Measurements from ENCODE around the gene PPARG.
"Not testable (repeated sequence)": the region's sequence is repeated elsewhere in the genome, so short reads cannot be mapped to it uniquely, and the experiment has no call there.

PPARG gene

DNA sequence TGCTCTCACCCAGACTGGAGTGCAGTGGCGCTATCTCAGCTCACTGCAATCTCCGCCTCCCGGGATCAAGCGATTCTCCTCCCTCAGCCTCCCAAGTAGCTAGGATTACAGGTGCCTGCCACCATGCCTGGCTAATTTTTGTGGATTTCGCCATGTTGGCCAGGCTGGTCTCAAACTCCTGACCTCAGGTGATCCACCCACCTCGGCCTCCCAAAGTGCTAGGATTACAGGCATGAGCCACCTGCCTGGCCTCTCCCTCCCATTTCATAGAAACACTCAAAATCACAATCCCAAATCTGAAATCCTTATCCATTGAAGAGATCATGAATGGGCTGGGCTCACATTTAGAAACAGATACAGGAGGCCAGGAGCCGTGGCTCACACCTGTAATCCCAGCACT is 180.4 kb downstream of the PPARG start:
- H3K27ac Mint-ChIP-seq, DNase-seq, ATAC-seq, H3K4me3 Mint-ChIP-seq, H3K27me3 Mint-ChIP-seq, H3K9me3 Mint-ChIP-seq: not testable (repeated sequence)
- H3K4me1 Mint-ChIP-seq = peaks cover 14% of the 10 kb centered on the region

DNA sequence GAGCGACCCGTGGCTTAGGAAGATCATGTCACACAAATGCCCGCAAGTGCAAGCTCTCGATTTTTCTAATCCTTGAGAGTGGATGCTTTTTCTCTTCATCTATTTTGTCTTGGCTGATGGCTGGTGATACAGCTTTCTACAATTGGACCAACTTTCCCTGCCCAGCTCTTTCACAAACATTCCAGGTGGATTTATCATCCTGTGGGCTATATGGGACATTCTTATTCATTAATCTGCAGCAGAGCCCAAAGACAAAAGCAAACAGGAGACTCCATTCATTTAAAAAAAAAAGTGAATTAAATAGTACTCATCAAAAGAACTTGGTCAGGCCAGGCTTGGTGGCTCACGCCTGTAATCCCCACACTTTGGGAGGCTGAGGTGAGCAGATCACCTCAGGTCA is 181.2 kb downstream of the PPARG start:
- no peak for DNase-seq
- no peak for ATAC-seq
- H3K4me1 Mint-ChIP-seq = peaks cover 14% of the 10 kb centered on the region

DNA sequence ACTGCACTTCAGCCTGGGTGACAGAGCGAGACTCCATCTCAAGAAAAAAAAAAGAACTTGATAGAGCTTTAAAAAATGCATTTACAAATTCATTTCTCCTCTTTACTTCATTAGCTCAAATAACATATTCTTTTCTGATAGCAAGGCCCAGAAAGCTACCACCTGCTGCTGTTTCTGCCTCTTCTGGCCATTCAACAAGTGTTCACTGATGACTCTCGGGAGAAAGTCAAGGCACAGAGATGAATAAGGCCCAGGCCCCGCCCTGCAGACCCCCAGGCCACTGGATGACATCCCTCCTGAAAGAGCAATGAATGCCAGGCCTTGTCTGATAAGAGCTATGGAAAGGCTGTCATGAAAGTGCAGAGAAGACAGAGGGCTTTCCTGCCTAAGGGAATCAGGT is 181.8 kb downstream of the PPARG start:
- Mint-ChIP-seq H3K27me3 (no peaks in the 10 kb centered on the region), H3K9me3 (no peaks in the 10 kb centered on the region), H3K27ac (peak overlapping the region in 1 of 2 donors; percentile 57), H3K4me1 (peaks cover 14% of the 10 kb centered on the region), H3K4me3 (peak overlapping the region in 1 of 2 donors; percentile 6)
- DNase-seq = no peak
- ATAC-seq = no peak

More for the DNA sequence above, 181.2 kb downstream of the PPARG start:
- Mint-ChIP-seq H3K27ac (no peak overlapping the region), H3K9me3 (no peaks in the 10 kb centered on the region), H3K27me3 (no peaks in the 10 kb centered on the region), H3K4me3 (no peak overlapping the region)

DNA sequence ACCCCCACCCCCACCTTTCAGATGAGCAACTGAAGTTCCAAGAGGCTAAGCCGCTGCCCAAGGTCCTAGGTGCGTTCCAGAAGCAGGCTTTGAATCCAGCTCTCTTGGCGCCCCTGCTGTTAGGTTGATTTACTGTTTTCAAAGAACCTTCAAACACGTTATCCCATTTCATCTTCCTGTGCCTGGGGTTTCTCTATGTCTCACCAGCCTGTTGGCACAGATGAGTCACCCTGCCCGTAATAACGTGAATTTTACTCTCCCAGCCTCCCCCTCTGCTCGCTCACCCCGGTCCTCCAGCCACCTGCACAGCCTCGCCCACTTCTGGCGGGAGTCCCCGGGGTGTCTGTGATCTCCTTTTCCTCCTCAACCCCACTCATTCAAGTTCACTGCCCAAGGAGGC is 182.4 kb downstream of the PPARG start:
- peak; percentile 97 for ATAC-seq
- peak; percentile 19 to 67 for DNase-seq
- H3K4me3 Mint-ChIP-seq = peak overlapping the region; percentile 23 to 36

DNA sequence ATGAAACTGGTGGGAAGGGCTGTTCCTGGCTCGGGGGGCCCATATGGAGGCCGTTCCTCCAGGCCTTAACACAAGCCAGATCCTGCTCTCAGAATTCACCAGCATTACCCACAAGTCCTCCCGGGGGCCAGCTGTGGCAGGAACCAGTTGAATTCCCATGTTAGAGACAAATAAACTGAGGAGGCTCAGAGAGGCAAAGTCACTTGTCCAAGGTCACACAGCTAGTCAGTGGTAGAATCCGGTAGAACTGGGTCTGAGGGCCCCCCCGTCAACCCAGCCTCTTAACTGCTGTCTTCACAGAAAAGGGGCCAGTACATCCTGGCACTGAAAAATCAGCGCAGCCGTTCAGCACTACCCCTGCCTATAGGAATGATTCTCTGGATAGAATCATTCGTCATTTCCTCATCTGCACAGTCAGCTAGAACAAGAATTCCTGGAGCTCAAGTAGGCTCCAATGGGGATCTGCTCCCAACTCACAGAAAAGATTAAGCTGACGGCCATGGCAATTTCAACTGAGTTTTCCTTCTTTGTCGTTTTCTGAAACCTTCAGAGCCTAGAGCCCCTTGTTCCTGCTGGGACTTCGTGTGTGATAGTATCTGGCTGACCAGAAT is 183.2 kb downstream of the PPARG start:
- Mint-ChIP-seq H3K27ac (no peak overlapping the region), H3K9me3 (no peaks in the 10 kb centered on the region), H3K4me3 (no peak overlapping the region), H3K27me3 (no peaks in the 10 kb centered on the region), H3K4me1 (peaks cover 14% of the 10 kb centered on the region)
- ATAC-seq = no peak
- DNase-seq = no peak

More for the DNA sequence above, 182.4 kb downstream of the PPARG start:
- peaks cover 14% of the 10 kb centered on the region for H3K4me1 Mint-ChIP-seq
- no peaks in the 10 kb centered on the region for H3K27me3 Mint-ChIP-seq
- no peaks in the 10 kb centered on the region for H3K9me3 Mint-ChIP-seq
- peak overlapping the region in 1 of 2 donors; percentile 61 for H3K27ac Mint-ChIP-seq

DNA sequence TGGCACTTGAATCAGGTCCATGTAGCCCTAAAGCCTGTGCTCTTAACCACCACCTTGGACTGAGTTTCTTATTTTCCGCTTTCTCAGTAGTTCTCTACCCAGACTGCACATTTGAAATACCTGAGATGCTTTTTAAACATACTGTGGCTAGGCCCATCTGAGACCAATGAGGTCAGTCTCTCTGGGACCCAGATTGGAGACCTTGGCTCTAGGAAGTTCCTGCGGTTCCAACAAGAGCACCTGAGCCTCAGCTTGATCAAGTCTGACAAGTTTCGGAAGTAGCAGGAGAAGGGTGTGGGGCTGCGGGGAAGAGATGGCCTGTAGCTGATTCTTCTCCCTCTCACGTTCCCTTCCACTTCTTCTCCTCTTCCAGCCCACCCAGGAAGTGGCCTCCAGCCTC is 183.9 kb downstream of the PPARG start:
- Mint-ChIP-seq H3K27ac (no peak overlapping the region), H3K27me3 (no peaks in the 10 kb centered on the region), H3K9me3 (no peaks in the 10 kb centered on the region), H3K4me1 (peaks cover 14% of the 10 kb centered on the region), H3K4me3 (no peak overlapping the region)
- ATAC-seq = no peak
- no peak for DNase-seq

DNA sequence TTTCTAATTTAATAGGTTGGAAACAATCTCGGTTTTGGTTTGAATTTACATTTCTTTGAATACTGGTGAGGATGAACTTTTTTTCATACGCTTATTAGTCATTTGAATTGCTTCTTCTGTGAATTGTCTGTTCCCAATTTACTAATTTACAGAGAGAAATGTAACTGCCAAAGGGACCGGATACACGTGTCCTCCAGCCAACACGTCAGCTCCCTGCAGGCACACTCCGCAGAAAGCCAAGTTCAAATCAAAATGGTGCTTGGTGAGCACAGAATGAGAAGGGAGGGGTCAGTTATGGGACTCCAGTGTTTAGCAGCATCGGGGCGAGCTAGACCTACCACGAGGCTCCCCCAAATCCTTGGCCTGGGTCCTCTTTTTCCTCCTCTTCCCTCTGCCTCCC is 184.6 kb downstream of the PPARG start:
- ATAC-seq = no peak
- no peak overlapping the region for H3K27ac Mint-ChIP-seq
- H3K9me3 Mint-ChIP-seq = no peaks in the 10 kb centered on the region
- no peaks in the 10 kb centered on the region for H3K27me3 Mint-ChIP-seq
- H3K4me1 Mint-ChIP-seq = peaks cover 14% of the 10 kb centered on the region
- H3K4me3 Mint-ChIP-seq = no peak overlapping the region
- no peak for DNase-seq

DNA sequence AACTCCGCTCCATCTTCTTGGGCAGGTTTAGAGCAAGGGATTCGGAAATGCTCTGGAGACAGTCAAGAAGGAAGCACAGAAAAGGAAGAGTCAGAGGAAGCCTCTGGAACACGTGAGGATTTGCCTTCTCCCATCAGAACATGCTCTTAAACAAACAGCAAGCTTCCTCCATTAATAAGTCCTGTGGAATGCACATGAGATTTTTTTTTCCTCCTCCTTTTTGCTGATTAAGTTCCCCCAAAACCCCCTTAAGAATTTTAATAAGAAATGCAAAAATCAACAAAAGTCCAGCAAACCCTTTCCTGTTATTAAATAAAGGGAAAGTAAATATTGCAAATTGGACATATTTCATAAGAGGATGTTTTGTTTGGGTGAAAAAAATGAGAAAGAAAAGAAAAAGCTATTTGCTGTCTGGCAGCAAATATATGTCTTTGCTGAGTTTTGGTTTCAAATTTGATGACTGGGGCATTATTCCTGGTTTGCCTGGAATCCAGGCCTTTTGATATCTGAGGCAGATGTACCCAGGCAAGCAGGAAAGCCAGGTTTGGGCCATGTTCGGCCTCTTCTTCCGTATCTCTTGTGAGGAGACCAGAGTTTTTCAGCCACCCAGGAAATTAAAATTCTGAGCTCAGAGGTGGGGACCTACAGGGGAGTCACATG is 187.5 kb downstream of the PPARG start:
- no peak for DNase-seq
- no peaks in the 10 kb centered on the region for H3K9me3 Mint-ChIP-seq
- H3K4me1 Mint-ChIP-seq = peaks cover 10% of the 10 kb centered on the region
- ATAC-seq = no peak
- H3K27me3 Mint-ChIP-seq = no peaks in the 10 kb centered on the region
- H3K4me3 Mint-ChIP-seq = no peak overlapping the region
- H3K27ac Mint-ChIP-seq = no peak overlapping the region

DNA sequence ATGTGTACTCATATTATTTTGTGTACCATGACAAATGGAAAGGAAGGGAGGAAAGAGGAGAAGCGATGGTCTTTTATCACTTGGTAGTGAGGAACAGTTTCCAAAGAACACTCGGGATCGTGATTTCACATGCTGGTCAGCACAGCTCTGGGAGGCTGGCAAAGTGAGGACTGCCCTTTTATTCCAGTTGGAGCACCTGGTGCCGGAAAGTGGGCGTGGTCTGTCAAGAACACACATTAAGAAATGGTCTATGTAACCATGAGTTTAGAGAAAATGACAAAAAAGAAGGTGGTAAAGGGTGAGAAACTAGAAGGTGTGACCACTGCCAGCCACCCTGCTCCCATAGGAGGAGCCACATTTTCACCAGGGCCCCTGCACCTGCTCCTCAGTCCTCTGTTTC is 188.4 kb downstream of the PPARG start:
- no peak overlapping the region for H3K27ac Mint-ChIP-seq
- DNase-seq = no peak
- no peaks in the 10 kb centered on the region for H3K9me3 Mint-ChIP-seq
- H3K4me1 Mint-ChIP-seq = peaks cover 5% of the 10 kb centered on the region
- no peak overlapping the region for H3K4me3 Mint-ChIP-seq
- H3K27me3 Mint-ChIP-seq = no peaks in the 10 kb centered on the region
- no peak for ATAC-seq

DNA sequence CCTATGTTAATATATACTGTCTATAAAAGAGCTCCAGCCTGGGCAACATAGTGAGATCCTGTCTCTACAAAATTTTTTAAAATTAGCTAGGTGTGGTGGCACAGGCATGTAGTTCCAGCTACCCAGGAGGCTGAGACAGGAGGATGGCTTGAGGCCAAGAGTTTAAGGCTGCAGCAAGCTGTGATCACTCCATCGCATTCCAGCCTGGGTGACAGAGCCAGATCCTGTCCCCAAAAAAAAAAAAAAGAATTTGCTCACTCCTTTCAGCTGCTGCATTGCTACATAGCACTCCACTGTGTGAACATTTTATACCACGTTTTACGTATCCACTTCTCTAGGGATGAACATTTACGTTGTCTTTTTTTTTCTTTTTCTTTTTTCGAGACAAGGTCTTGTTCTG is 189.5 kb downstream of the PPARG start:
- Mint-ChIP-seq H3K9me3 (no peaks in the 10 kb centered on the region), H3K4me3 (no peak overlapping the region), H3K27ac (peak overlapping the region in 1 of 2 donors; percentile 9), H3K4me1 (peaks cover 10% of the 10 kb centered on the region), H3K27me3 (no peaks in the 10 kb centered on the region)
- DNase-seq (no peak), ATAC-seq (no peak)

DNA sequence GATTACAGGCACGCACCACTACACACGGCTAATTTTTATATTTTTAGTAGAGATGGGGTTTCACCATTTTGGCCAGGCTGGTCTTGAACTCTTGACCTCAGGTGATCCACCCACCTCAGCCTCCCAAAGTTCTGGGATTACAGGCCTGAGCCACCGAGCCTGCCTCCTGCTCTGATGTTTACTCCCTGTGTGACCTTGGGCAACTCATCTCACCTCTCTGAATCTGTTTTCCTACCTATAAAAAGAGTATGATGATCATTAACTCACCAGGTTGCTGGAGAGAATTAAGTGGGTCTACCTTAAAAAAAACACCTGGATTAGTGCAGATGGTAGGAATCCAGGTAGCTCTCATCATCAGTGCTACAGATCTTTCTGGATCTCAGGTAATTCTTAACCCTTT is 190.3 kb downstream of the PPARG start:
- ATAC-seq, H3K27me3 Mint-ChIP-seq, H3K27ac Mint-ChIP-seq, H3K4me3 Mint-ChIP-seq, DNase-seq, H3K9me3 Mint-ChIP-seq: not testable (repeated sequence)
- peaks cover 18% of the 10 kb centered on the region for H3K4me1 Mint-ChIP-seq

DNA sequence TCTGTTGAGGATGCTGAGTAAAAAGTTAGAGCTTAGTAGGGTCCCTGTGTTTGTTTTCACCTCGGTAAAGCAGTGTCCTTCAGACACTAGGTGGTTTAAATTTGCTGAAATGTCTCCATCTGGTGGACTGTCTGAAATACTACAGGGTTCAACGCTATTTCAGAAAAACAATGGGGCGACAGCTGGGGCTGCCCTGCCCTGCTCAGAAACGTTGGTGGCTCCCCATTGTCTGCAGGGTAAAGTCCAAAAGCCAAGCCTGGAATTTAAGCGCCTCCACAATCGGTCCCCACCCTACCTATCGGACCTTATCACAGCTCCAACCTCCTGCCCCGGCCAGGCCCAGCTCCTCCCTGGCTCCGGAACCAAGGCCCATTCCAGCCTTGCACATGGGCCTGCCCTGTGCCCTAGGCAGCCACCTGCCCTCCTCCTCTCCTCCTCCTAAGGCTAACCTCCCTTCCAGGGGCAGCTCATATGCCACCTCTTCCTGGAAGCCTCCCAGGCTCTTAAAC is 191.1 kb downstream of the PPARG start:
- Mint-ChIP-seq H3K9me3 (no peaks in the 10 kb centered on the region), H3K27me3 (no peaks in the 10 kb centered on the region), H3K4me1 (peaks cover 20% of the 10 kb centered on the region), H3K27ac (peak overlapping the region in 1 of 2 donors; percentile 37), H3K4me3 (no peak overlapping the region)
- ATAC-seq = peak; percentile 39
- peak; percentile 24 to 40 for DNase-seq

DNA sequence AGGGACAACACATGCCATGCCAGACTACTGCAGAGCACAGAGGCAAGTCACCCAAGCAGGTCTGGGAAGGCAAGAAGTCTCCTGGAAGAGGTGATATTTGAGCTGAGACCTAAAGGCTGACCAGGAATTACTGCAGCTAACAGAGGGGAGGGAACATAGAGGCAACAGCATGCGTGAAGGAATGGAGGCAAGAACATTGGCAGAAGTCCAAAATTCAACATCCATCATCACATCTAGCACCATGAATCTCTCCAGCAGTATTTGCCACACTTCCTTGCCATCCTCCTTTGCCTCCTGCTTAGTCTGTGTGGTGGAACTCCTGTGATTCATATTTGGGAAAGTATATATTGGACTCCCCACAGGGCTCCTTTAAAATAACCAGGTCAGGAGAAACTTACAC is 194.5 kb downstream of the PPARG start:
- Mint-ChIP-seq H3K9me3 (no peaks in the 10 kb centered on the region), H3K4me1 (peaks cover 46% of the 10 kb centered on the region), H3K27me3 (no peaks in the 10 kb centered on the region), H3K27ac (peak overlapping the region; percentile 96 to 99), H3K4me3 (peak overlapping the region; percentile 93 to 99)
- no peak for ATAC-seq
- DNase-seq = no peak

DNA sequence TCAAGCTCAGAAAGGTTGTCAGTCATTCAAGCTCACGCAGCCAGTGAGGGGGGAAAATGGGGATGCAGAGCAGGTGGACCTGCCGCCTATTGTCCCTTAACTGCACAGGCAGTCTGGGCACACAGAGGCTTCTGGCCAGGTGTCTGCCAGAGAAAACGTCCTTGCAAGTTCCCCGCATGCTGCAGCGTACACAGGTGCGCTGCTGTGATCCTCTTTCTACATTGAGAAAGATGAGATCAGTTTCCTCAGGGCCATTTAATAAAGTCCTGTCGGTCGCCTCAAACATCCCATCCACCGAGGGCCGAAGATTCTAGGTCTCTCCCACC is 195.0 kb downstream of the PPARG start:
- no peak for ATAC-seq
- Mint-ChIP-seq H3K27me3 (no peaks in the 10 kb centered on the region), H3K4me3 (peak overlapping the region; percentile 93 to 99), H3K4me1 (peaks cover 49% of the 10 kb centered on the region), H3K9me3 (no peaks in the 10 kb centered on the region), H3K27ac (peak overlapping the region; percentile 96 to 99)
- no peak for DNase-seq

Data from stimulated activated naive CD8-positive, alpha-beta T cell treated with anti-CD3 and anti-CD28 coated beads, Interleukin-15, amount 100 ng/mL, for 72 hours (primary cell).